KBM-7 (cell line): Measurements from ENCODE around the gene ACAT2.
"Not testable (repeated sequence)": the region's sequence is repeated elsewhere in the genome, so short reads cannot be mapped to it uniquely, and the experiment has no call there.

ENCODE experiments used
- DNase-seq: peaks from one replicate; pipeline ENCODE4 v3.0.0-alpha.2; 2015
- in situ Hi-C: fragments of 300-500 bp; cut with MboI; formaldehyde crosslinking; loops from 2 replicates; pipeline ENCODE4 v1.14.3; 2020; ENCODE audit warnings: low sequenced_read_pairs, low pct_unique_long_range_greater_than_20kb, mixed read lengths

Gene ACAT2

GRCh38 chr6:159728531-159728964 is 33.3 kb upstream of the ACAT2 start:
- DNase-seq = no peak
- in situ Hi-C loops = no loop called here

- peak; percentile 31 for DNase-seq
- in situ Hi-C loops = no loop called here
Measured at GRCh38 chr6:159729598-159730331, 32.1 kb upstream of the ACAT2 start.

- no peak for DNase-seq
- in situ Hi-C loops = no loop called here
Measured at GRCh38 chr6:159730332-159730676, 31.5 kb upstream of the ACAT2 start.

GRCh38 chr6:159732550-159732949 is 29.3 kb upstream of the ACAT2 start:
- not testable (repeated sequence) for DNase-seq

GRCh38 chr6:159733395-159733794 is 28.4 kb upstream of the ACAT2 start:
- in situ Hi-C loops = not testable (repeated sequence)

More at GRCh38 chr6:159732550-159732949, 29.3 kb upstream of the ACAT2 start:
- in situ Hi-C loops = not testable (repeated sequence)

GRCh38 chr6:159736908-159737307 is 24.9 kb upstream of the ACAT2 start:
- in situ Hi-C loops = no loop called here
- DNase-seq = no peak

More at GRCh38 chr6:159733395-159733794, 28.4 kb upstream of the ACAT2 start:
- DNase-seq = not testable (repeated sequence)

- peak; percentile 29 for DNase-seq
- in situ Hi-C loops = no loop called here
Measured at GRCh38 chr6:159739341-159739740, 22.5 kb upstream of the ACAT2 start.

- in situ Hi-C loops = no loop called here
- DNase-seq = no peak
Measured at GRCh38 chr6:159742165-159742564, 19.7 kb upstream of the ACAT2 start.

- no peak for DNase-seq
- in situ Hi-C loops = no loop called here
Measured at GRCh38 chr6:159745081-159745480, 16.8 kb upstream of the ACAT2 start.

- no peak for DNase-seq
Measured at GRCh38 chr6:159746759-159747158, 15.1 kb upstream of the ACAT2 start.

GRCh38 chr6:159748127-159748526 is 13.7 kb upstream of the ACAT2 start:
- in situ Hi-C loops, DNase-seq: not testable (repeated sequence)

More at GRCh38 chr6:159746759-159747158, 15.1 kb upstream of the ACAT2 start:
- in situ Hi-C loops = no loop called here

- in situ Hi-C loops = no loop called here
- DNase-seq = no peak
Measured at GRCh38 chr6:159751448-159751847, 10.4 kb upstream of the ACAT2 start.

GRCh38 chr6:159753081-159753872 is 8.6 kb upstream of the ACAT2 start:
- in situ Hi-C loops = no loop called here
- DNase-seq = no peak

GRCh38 chr6:159754401-159754800 is 7.4 kb upstream of the ACAT2 start:
- in situ Hi-C loops = no loop called here

GRCh38 chr6:159754959-159755914 is 6.6 kb upstream of the ACAT2 start:
- no peak for DNase-seq
- in situ Hi-C loops = no loop called here

More at GRCh38 chr6:159754401-159754800, 7.4 kb upstream of the ACAT2 start:
- no peak for DNase-seq

GRCh38 chr6:159756508-159756907 is 5.3 kb upstream of the ACAT2 start:
- in situ Hi-C loops = no loop called here
- DNase-seq = no peak

GRCh38 chr6:159758031-159759001 is 3.5 kb upstream of the ACAT2 start:
- in situ Hi-C loops = no loop called here
- no peak for DNase-seq

- DNase-seq = no peak
- in situ Hi-C loops = no loop called here
Measured at GRCh38 chr6:159759645-159760044, 2.2 kb upstream of the ACAT2 start.
